ENCODE measurements around the gene GIT2.

GRCh38 chr12:109888179-109889020, 107.8 kb downstream of the GIT2 start:
- no peak for TF ChIP-seq EZH2 (IDR thresholded peaks at IDR 0.05; ENCODE audit: low read depth)
- TF ChIP-seq CTCF (conservative IDR thresholded peaks at IDR 0.05), result no peak
